ENCODE measurements around the gene ICAM4. TPM values are rescaled to one million over a fixed set of nuclear protein-coding genes. Genes with fewer than 3 reads are reported as not detected.
"Not testable (repeated sequence)": the region's sequence is repeated elsewhere in the genome, so short reads cannot be mapped to it uniquely, and the experiment has no call there.

Gene ICAM4
- total and polyA plus RNA-seq, 2 donors (not counting 1 experiment from before 2014, with no cell fraction given) = 0.58 to 4.1 TPM

- TF ChIP-seq EZH2 (IDR thresholded peaks at IDR 0.05; ENCODE audit: low read length, missing control alignments) (no peak), CTCF (conservative IDR thresholded peaks at IDR 0.05 in 1 of 2, IDR thresholded peaks at IDR 0.05 in 1 of 2; ENCODE audit: low read depth in 1 of 2, low read length in 2 of 2) (no peak)
- no peaks in the 10 kb centered on the region for H3K36me3 ChIP-seq (ENCODE audit: control insufficient read depth, insufficient read depth, low read length)
Measured at GRCh38 chr19:10278935-10279334, 7.8 kb upstream of the ICAM4 start.

GRCh38 chr19:10279737-10280442, 6.9 kb upstream of the ICAM4 start:
- H3K9ac ChIP-seq (ENCODE audit: insufficient read depth, low read length) = no peak overlapping the region
- H4K20me1 ChIP-seq (ENCODE audit: control insufficient read depth, extremely low read depth, insufficient read depth, low read length) = no peaks in the 10 kb centered on the region
- TF ChIP-seq EZH2 (IDR thresholded peaks at IDR 0.05; ENCODE audit: low read length, missing control alignments) (no peak), CTCF (conservative IDR thresholded peaks at IDR 0.05 in 1 of 2, IDR thresholded peaks at IDR 0.05 in 1 of 2; ENCODE audit: low read depth in 1 of 2, low read length in 2 of 2) (no peak)
- no peaks in the 10 kb centered on the region for H3K27me3 ChIP-seq (ENCODE audit: control insufficient read depth, insufficient read depth, low read length)
- H2AFZ ChIP-seq (ENCODE audit: low read length) = no peak overlapping the region
- H3K79me2 ChIP-seq (ENCODE audit: control insufficient read depth, insufficient read depth, low read length) = no peaks in the 10 kb centered on the region
- no peaks in the 10 kb centered on the region for H3K36me3 ChIP-seq (ENCODE audit: control insufficient read depth, insufficient read depth, low read length)
- H3K9me3 ChIP-seq (ENCODE audit: control insufficient read depth, insufficient read depth, low read depth, low read length) = no peaks in the 10 kb centered on the region
- H3K4me2 ChIP-seq (ENCODE audit: extremely low read depth, insufficient read depth, low read length) = no peak overlapping the region
- H3K4me1 ChIP-seq (ENCODE audit: control insufficient read depth, extremely low read depth, insufficient read depth, low read length) = no peaks in the 10 kb centered on the region
- no peak for DNase-seq (ENCODE audit: low read depth in 2 of 2)
- H3K27ac ChIP-seq (ENCODE audit: insufficient read depth, low read length) = no peak overlapping the region
- H3K4me3 ChIP-seq (replicated peaks in 1 of 4; ENCODE audit: control extremely low read depth in 1 of 4, insufficient read depth in 1 of 4, low read depth in 3 of 4, low read length in 4 of 4) = no peak overlapping the region

More at GRCh38 chr19:10278935-10279334, 7.8 kb upstream of the ICAM4 start:
- Histone ChIP-seq H3K9me3 (ENCODE audit: control insufficient read depth, insufficient read depth, low read depth, low read length) (no peaks in the 10 kb centered on the region), H3K4me2 (ENCODE audit: extremely low read depth, insufficient read depth, low read length) (no peak overlapping the region), H4K20me1 (ENCODE audit: control insufficient read depth, extremely low read depth, insufficient read depth, low read length) (no peaks in the 10 kb centered on the region), H3K27ac (ENCODE audit: insufficient read depth, low read length) (no peak overlapping the region), H3K9ac (ENCODE audit: insufficient read depth, low read length) (no peak overlapping the region), H3K79me2 (ENCODE audit: control insufficient read depth, insufficient read depth, low read length) (no peaks in the 10 kb centered on the region), H3K27me3 (ENCODE audit: control insufficient read depth, insufficient read depth, low read length) (no peaks in the 10 kb centered on the region), H3K4me1 (ENCODE audit: control insufficient read depth, extremely low read depth, insufficient read depth, low read length) (no peaks in the 10 kb centered on the region), H2AFZ (ENCODE audit: low read length) (no peak overlapping the region), H3K4me3 (replicated peaks in 1 of 4; ENCODE audit: control extremely low read depth in 1 of 4, insufficient read depth in 1 of 4, low read depth in 3 of 4, low read length in 4 of 4) (no peak overlapping the region)
- DNase-seq (ENCODE audit: low read depth in 2 of 2) = no peak

- DNase-seq (ENCODE audit: low read depth in 2 of 2); H4K20me1 ChIP-seq (ENCODE audit: control insufficient read depth, extremely low read depth, insufficient read depth, low read length); H3K4me1 ChIP-seq (ENCODE audit: control insufficient read depth, extremely low read depth, insufficient read depth, low read length); H2AFZ ChIP-seq (ENCODE audit: low read length); H3K27me3 ChIP-seq (ENCODE audit: control insufficient read depth, insufficient read depth, low read length); H3K79me2 ChIP-seq (ENCODE audit: control insufficient read depth, insufficient read depth, low read length); H3K9me3 ChIP-seq (ENCODE audit: control insufficient read depth, insufficient read depth, low read depth, low read length); H3K4me3 ChIP-seq (replicated peaks in 1 of 4; ENCODE audit: control extremely low read depth in 1 of 4, insufficient read depth in 1 of 4, low read depth in 3 of 4, low read length in 4 of 4); H3K4me2 ChIP-seq (ENCODE audit: extremely low read depth, insufficient read depth, low read length); H3K9ac ChIP-seq (ENCODE audit: insufficient read depth, low read length); H3K36me3 ChIP-seq (ENCODE audit: control insufficient read depth, insufficient read depth, low read length); H3K27ac ChIP-seq (ENCODE audit: insufficient read depth, low read length): not testable (repeated sequence)
Measured at GRCh38 chr19:10282043-10282442, 4.7 kb upstream of the ICAM4 start.
